Duodenal mucosa (tissue), 2 donors: ENCODE measurements around the gene HGS.

ENCODE experiments used
- H3K27ac ChIP-seq: one replicate; pipeline ENCODE4 v1.7.0; 2013; ENCODE audit warnings: low read depth, low read length
- H3K27me3 ChIP-seq, 2 donors: one replicate each; pipeline ENCODE4 v1.7.0; 2013; ENCODE audit warnings: low read length in 2 of 2, control low read depth in 1 of 2; ENCODE audit not compliant: insufficient read depth in 2 of 2, control insufficient read depth in 1 of 2
- H3K36me3 ChIP-seq, 2 donors: one replicate each; pipeline ENCODE4 v1.7.0; 2013; ENCODE audit warnings: low read length in 2 of 2, control low read depth in 1 of 2; ENCODE audit not compliant: insufficient read depth in 2 of 2, control insufficient read depth in 1 of 2
- H3K4me1 ChIP-seq, 2 donors: one replicate each; pipeline ENCODE4 v1.7.0; 2013; ENCODE audit warnings: low read length in 2 of 2, control low read depth in 1 of 2; ENCODE audit not compliant: insufficient read depth in 2 of 2, control insufficient read depth in 1 of 2
- H3K4me3 ChIP-seq, 2 donors: one replicate each; pipeline ENCODE4 v1.7.0; 2013; ENCODE audit warnings: low read length in 2 of 2, low read depth in 1 of 2
- H3K9ac ChIP-seq, 2 donors: one replicate each; pipeline ENCODE4 v1.7.0; 2013; ENCODE audit warnings: low read length in 2 of 2, low read depth in 1 of 2
- H3K9me3 ChIP-seq, 2 donors: one replicate each; pipeline ENCODE4 v1.7.0; 2013; ENCODE audit warnings: low read length in 2 of 2, control low read depth in 1 of 2; ENCODE audit not compliant: control insufficient read depth in 1 of 2

The HGS gene

GRCh38 chr17:81683584-81684441 lies at the start of gene HGS, which contains the start of gene ARL16:
Gene HGS (plus strand): TSS chr17:81684011. CDS start chr17:81684067, 56 bp downstream.
Gene ARL16 (minus strand): TSS chr17:81683797. CDS start chr17:81683753, 44 bp downstream.
- H3K4me3 ChIP-seq: peak within 1 kb of the TSS; percentile 92
- H3K9ac ChIP-seq: peak within 1 kb of the TSS; percentile 85 to 88
- no peaks in the 10 kb centered on the region for H3K9me3 ChIP-seq
- peak within 1 kb of the TSS; percentile 35 for H3K27ac ChIP-seq
- H3K27me3 ChIP-seq: no peaks in the 10 kb centered on the region
- peaks cover 14 to 23% of the 10 kb centered on the region in 2 donors for H3K4me1 ChIP-seq
- peaks cover 27 to 37% of the 10 kb centered on the region in 2 donors for H3K36me3 ChIP-seq

- Histone ChIP-seq H3K9me3 (no peaks in the 10 kb centered on the region), H3K4me3 (peak overlapping the region; percentile 76 to 84), H3K9ac (peak overlapping the region in 1 of 2 donors; percentile 75), H3K4me1 (peaks cover 8 to 12% of the 10 kb centered on the region in 2 donors), H3K36me3 (peaks cover 0 to 3% of the 10 kb centered on the region in 2 donors), H3K27me3 (no peaks in the 10 kb centered on the region), H3K27ac (no peak overlapping the region)
These were observed 48.4 kb upstream of the HGS start for GRCh38 chr17:81635431-81635830.

GRCh38 chr17:81635973-81636504 lies 47.8 kb upstream of the HGS start:
- Histone ChIP-seq H3K9me3 (no peaks in the 10 kb centered on the region), H3K27me3 (no peaks in the 10 kb centered on the region), H3K4me1 (peaks cover 8 to 12% of the 10 kb centered on the region in 2 donors), H3K4me3 (peak overlapping the region; percentile 76 to 84), H3K9ac (peak overlapping the region; percentile 75 to 76), H3K27ac (peak overlapping the region; percentile 65), H3K36me3 (peaks cover 0 to 3% of the 10 kb centered on the region in 2 donors)

- H3K4me1 ChIP-seq: peaks cover 8 to 12% of the 10 kb centered on the region in 2 donors
- no peaks in the 10 kb centered on the region for H3K9me3 ChIP-seq
- H3K27ac ChIP-seq: peak within 1 kb of the TSS; percentile 65
- H3K4me3 ChIP-seq: peak within 1 kb of the TSS; percentile 76 to 84
- no peaks in the 10 kb centered on the region for H3K36me3 ChIP-seq
- peak within 1 kb of the TSS; percentile 75 to 76 for H3K9ac ChIP-seq
- H3K27me3 ChIP-seq: no peaks in the 10 kb centered on the region
These were observed 47.1 kb upstream of the HGS start, which contains the start of the genes NPLOC4 and TSPAN10 for GRCh38 chr17:81636505-81637288. Gene NPLOC4 (minus strand): TSS chr17:81637112. CDS start chr17:81636930, 182 bp downstream. Gene TSPAN10 (plus strand): TSS chr17:81637196. CDS start chr17:81642413, 5,217 bp downstream.

GRCh38 chr17:81638683-81639082 lies 45.1 kb upstream of the HGS start:
- Histone ChIP-seq H3K36me3 (no peaks in the 10 kb centered on the region), H3K4me1 (peaks cover 8 to 12% of the 10 kb centered on the region in 2 donors), H3K9me3 (no peaks in the 10 kb centered on the region), H3K4me3 (no peak overlapping the region), H3K27me3 (no peaks in the 10 kb centered on the region), H3K9ac (no peak overlapping the region), H3K27ac (no peak overlapping the region)

DNA sequence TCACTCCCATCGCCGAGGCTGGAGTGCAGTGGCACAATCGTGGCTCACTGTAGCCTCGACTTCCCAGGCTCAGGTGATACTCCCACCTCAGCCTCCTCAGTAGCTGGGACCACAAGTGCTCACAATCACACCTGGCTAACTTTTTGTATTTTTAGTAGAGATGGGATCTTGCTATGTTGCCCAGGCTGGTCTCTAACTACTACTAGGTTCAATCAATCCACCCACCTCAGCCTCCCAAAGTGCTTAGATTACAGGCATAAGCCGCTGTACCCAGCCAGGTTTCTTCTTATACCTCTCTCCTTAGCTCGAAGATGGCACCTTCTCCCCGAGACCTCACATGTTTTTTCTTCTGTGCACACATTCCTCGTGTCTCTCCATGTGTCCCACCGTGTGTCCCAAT lies 43.8 kb upstream of the HGS start:
- Histone ChIP-seq H3K9me3 (no peaks in the 10 kb centered on the region), H3K4me3 (no peak overlapping the region), H3K36me3 (no peaks in the 10 kb centered on the region), H3K27ac (no peak overlapping the region), H3K27me3 (no peaks in the 10 kb centered on the region), H3K4me1 (peaks cover 8 to 12% of the 10 kb centered on the region in 2 donors), H3K9ac (no peak overlapping the region)

GRCh38 chr17:81641825-81642489 lies 41.9 kb upstream of the HGS start:
- H3K4me3 ChIP-seq: no peak overlapping the region
- H3K36me3 ChIP-seq: no peaks in the 10 kb centered on the region
- H3K27me3 ChIP-seq: peaks cover 0 to under 1% of the 10 kb centered on the region in 2 donors
- no peaks in the 10 kb centered on the region for H3K4me1 ChIP-seq
- no peak overlapping the region for H3K27ac ChIP-seq
- H3K9ac ChIP-seq: no peak overlapping the region
- H3K9me3 ChIP-seq: no peaks in the 10 kb centered on the region

DNA sequence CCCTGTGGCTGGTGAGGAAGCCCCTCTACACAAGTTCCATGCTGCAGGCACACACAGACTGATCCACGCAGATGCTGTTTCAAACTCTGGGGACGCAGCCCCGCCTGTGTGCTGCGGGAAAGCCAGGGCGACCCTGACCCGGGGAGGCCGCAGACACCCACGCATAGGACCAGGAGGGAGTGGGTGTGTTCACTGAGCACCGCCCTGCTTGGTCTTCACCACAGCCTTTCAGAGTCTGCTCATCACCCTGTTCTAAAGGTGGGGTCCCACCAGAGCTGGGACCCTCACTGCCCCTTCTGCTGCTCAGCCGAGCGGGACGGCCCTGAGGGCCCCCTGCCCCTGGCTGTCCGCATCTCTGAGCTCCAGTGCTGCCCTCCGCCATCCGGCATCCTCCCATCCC lies 39.3 kb upstream of the HGS start:
- H3K36me3 ChIP-seq: no peaks in the 10 kb centered on the region
- H3K9ac ChIP-seq: no peak overlapping the region
- H3K9me3 ChIP-seq: peaks cover 0 to 4% of the 10 kb centered on the region in 2 donors
- H3K27me3 ChIP-seq: peaks cover 6 to 12% of the 10 kb centered on the region in 2 donors
- no peaks in the 10 kb centered on the region for H3K4me1 ChIP-seq
- no peak overlapping the region for H3K4me3 ChIP-seq
- H3K27ac ChIP-seq: no peak overlapping the region
